ENCODE measurements around the gene LMX1B.
A peak's percentile ranks its signal among the peaks of the same experiment; 100 is the strongest.
"Not testable (repeated sequence)": the region's sequence is repeated elsewhere in the genome, so short reads cannot be mapped to it uniquely, and the experiment has no call there.

The LMX1B gene

DNA sequence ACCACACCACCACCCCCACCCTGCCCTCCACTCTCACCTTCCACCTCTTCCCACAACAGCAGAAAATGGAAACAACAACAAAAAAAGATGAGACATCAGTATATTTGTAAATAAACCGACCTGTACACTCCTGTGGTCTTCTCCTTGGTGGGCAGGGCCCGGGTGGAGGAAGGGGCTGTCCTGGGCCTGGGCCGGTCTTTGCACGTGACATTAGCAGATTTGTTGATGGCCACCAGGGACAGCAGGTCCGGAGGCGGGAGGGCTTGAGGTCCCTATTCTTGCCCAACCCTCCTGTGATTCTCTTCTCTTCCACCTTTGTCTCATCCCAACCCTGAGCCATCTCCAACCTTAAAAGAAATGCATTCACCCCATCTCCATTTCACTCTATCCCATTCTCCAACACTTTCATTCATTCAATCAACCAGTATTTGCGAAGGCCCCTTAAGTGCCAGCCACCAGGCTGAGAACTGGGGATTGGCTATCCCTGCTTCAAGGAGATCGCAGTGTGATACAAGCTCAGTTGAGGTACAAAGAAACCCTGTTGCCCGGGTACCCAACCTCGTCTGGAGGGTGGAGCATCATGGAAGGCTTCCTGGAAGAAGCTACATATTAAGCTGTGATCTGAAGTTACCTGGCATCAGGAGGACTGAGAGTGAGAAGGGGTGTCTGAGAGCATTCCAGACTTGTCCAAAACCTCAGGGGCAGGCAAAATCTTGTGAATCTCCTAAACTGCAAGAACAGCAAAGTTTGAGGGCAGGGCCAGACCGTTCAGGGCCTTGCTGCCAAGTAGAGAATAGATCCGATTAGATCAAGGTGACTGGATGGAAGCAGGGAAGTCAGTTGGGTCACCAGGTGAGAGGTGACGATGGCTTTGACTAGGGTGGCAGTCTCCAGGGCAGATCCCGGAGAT lies 87.4 kb downstream of the LMX1B start:
- no peak for DNase-seq

DNA sequence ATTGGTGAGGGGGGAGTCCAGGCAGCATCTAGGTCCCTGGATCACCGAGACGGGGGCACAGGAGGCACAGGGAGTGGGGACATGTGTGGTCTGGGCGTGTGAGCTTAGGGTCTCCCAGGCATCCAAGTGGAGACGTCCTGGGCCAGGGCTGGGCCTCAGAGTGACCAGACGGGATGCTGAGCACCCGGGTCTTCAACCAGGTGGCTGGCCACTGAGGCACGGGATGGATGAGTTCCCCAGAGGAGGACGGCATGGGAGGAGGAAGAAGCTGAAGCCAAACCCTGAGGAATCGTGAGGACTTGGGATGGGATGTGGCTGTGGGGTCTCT lies 88.0 kb downstream of the LMX1B start:
- no peak for DNase-seq

DNA sequence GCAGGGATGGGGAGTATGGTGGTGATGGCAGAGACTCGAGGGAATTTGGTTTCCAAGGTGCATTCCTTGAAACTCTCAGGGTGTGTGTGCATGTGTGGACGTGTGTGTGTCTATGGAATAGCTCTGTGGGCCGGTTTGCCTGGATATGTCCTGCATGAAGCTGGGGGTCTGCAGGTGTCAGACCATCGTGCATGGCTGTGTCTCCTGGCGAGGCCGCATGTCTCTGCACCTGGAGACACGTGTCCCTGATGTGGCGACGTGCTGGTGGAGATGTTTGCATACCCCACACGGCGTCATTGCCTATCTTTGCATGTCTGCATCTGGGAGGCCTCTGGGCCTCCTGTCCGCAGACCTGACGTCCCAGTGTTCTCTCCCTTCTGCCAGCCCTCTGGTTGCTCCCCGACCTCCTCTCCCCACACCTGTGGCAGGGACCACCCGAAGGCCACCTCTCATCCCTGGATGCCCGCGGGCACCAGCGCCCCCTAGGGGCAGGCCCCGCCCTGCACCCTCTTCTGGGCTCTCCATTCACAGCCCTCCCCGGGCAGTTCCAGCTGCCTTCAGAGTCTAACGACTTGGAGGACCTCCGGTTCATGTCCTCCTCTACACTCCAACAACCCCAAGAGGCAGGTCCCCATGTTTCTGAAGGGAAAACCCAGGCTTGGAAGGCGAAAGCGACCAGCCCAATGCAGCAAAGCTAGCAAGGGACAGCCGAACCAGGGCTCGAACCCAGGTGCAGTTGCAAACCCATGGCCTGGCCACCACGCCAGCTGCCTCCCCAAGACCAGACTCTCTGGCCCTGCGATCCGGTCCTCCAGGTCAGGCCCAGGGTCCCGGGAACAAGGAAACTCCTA lies 88.6 kb downstream of the LMX1B start:
- peak; percentile 32 for DNase-seq

DNA sequence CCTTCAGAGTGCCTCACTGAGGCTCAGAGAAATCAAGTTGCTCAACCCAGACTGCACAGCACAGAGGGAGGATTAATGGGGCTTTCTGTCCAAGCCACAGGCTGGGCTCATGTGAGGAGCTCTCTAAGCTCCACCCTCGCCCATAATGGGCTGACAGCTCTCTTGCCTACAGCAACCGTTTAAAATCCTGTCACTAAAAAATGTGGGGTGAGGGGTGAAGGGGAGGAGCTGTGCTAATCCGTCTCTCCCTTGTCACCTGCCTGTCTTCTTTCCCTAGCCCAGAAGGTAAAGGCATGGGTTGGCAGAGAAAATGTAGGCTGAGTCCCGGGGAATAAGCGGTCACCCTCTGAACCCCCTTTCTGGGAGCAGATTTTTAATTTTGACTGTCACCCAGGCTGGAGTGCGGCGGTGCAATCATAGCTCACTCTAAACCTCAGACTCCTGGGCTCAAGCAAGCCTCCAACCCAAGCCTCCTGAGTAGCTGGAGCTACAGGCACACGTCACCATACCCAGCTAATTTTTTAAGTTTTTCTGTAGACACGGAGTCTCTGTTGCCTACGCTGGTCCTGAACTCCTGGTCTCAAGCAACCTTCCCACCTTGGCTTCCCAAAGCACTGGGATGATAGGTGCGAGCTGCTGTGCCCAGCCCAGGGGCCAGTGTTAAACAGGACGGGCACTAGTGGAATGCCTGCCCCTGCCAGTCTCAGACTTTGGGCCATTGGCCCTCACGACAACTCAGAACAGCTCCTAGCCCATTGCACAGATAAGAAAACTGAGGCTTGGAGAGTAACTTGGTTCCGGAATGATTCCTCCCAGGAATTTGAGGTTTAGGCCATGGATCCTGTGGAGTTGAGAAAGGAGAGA lies 89.5 kb downstream of the LMX1B start:
- no peak for DNase-seq

DNA sequence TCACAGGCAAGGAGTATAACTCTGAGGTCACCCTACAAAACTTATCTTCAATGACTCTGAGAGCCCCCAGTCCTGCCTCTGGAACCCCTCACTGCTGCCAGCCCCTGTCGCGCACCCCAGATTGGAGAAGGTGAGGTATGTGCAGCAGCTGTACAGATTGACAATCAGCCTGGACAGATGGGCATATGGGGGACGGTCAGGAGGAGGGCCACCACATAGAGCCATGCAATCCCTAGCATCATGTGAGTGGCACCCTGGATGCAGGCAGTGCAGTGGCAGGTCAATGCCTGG lies 90.1 kb downstream of the LMX1B start:
- no peak for DNase-seq

DNA sequence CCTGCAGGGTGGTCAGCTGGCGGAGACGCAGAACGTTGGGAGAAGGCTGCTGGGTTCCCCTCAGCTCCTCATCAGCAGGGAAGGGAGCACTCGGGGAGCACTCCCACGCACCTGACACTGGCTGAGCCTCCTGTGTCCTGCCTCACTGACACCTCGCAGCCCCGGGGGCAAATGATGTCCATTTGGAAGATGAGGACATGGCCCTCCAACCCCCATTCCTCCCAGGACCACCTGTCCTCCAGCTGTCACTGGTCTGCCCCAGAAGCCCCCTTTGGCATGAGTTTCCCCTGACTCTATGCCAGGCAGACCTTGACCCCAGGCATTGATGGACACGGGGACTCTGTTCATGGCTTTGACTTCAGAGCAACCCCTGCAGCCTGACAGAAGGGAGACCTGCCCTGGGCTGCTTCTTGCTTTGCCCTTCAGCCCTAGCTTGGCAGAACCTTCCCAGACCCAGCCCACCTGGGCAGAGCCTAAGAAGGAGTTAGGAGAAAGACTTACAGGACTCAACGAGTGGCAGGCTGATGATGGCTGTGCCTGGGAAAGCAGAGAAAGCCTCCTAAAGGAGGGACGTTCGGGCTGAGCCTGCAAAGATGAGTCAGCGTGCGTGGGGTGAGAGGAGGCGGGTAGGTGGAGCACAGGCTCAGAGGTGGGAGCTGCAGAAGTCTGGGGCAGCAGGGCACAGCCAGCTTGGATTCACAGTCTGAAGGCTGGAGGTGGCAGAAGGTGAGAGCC lies 90.6 kb downstream of the LMX1B start:
- DNase-seq: peak; percentile 48

DNA sequence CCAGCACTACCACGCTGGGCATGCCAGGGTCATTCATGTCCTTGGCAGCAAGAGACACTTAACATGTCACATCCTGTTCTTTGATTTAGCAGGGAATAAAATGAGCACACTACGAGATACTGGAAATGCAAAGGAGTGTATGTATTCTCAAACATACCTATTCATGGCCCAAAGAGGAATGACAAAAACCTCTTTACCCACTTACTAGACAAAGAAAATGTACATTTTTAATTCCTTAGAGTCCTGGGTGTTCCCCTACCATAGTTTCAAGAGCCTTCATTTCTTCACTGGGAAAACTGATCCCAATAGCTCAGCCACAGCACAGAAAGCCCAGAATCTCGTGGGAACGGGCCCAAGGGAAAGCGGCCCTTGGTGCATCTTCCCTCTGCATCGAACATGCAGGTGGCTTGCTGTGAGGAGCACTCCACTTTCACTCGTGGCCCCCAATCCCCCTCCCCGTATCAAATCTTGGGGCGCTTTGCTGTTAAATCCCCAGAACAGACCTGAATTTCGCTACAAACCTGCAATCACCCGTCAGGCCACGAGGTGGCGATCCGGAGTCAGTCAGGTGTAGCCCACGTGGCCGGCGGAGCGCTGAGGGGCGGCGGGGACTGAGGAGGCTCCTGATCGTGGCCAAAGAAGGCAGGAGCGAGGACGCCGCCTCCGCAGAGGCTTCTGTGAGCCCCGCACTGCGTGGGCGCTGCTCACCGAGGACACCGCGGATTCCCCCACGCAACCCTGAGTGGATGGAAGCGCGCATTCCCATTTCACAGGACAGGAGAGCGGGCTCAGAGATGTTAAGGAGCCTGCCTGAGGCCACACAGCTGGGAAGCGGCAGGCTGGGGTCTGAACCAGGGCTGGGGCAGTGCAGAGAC lies 91.4 kb downstream of the LMX1B start:
- DNase-seq: peak; percentile 83

DNA sequence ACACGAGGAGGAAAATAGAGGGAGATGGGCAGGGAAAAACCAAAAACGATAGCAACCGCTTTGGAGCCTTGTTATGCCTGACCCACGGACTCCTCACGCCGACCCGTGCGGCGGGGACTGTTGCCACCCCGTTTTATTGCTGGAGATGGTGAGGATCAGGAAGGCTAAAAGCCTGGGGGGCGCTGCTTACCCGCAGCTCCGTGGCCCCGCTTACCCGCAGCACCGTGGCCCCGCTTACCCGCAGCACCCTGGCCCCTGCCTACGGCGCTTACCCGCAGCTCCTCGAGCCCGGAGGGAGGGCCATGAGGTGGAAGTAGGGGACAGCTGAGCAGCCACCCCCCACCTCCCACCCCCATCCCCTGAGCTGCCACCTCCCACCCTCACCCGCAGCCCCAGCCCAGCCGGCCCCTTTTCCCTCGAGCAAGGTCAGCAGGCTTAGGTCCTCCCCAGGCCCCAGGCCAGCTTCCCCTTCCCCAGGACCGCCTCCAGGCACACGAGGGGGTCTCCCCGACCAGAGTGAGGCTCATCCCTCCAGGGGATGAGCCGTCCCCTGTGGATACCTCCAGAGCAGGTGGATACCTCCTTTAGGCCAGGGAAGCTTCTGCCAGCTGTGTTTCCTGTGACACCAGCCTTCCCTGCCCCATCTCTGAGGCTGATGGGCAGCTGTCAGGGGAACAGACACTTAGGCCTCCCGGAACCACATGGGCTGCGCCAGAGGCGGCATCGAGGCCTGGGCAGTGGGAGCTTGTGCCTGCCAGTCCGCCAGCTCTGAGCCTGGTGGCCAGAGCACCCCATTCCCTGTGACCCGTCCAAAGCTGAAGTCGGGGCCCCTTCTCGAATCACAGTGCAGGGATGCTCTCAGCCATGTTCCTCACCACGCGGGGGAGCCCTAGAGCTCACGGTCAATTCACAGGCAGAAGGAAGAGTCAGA lies 92.3 kb downstream of the LMX1B start:
- DNase-seq: peak; percentile 78

DNA sequence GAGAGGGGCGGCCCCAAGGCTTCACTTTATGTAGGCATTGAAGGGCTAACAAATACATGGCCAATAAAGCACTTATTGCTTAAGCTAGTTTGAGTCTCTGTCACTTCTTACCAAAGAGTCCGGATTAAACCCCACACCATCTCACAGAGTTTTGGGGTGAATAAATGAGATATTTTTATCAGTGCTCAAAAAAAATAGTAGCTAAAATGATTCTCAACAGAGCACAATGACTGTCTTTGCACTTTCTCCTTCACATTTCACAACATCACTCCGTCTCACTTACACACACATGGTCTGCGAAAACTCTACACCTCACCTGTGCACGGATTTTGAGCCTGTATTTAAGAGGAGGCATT lies 92.9 kb downstream of the LMX1B start:
- DNase-seq: no peak

DNA sequence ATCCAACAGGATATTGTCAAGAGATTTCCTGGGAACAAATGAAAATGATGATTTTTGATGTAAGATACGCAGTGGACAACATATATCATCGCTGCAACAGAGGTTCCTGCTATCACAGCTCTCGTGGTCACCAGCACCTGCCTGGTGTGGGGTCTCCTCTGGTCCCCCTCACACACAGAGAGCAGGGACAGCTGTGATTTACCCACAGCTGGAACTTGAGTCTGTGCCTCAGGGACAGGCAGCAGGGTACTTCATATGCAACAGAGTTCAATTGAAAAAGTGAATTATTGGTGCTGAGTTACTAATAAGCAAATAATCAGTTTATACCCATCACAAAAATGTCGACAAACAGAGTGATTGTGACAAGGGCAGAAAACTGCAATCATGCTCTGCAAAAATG lies 93.4 kb downstream of the LMX1B start:
- no peak for DNase-seq

DNA sequence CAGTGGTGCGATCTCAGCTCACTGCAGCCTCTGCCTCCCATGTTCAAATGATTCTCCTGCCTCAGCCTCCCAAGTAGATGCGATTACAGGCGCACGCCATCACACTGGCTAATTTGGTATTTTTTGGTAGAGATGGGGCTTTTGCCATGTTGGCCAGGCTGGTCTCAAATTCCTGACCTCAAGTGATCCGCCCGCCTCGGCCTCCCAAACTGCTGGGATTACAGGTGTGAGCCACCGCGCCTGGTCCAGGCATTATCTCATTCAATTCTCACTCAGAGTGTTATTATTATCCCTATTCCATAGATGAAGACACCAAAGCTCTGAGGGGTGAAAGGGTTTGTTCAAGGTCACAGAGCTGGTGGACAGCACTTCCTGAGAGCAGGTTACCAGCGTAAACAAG lies 94.0 kb downstream of the LMX1B start:
- DNase-seq: not testable (repeated sequence)

DNA sequence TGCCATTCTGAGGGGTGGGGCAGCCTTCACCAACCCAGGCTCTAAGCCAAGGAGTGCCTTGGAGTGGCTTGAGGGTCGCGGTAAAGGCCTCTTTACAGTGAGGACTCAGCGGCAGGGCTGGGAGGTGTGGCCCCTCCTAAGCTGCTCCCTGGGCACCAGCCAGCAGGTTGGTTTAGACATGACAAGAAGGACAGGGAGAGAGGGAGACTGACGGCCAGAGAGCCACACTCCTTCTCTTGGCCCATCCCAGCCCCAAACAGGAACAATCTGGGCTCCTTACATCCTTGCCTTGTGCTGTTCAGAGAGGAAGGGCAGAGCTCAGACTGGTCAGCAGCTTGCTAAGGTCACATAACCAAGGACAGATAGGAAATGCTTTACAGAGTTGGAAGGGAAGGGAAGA lies 94.5 kb downstream of the LMX1B start:
- DNase-seq: no peak

DNA sequence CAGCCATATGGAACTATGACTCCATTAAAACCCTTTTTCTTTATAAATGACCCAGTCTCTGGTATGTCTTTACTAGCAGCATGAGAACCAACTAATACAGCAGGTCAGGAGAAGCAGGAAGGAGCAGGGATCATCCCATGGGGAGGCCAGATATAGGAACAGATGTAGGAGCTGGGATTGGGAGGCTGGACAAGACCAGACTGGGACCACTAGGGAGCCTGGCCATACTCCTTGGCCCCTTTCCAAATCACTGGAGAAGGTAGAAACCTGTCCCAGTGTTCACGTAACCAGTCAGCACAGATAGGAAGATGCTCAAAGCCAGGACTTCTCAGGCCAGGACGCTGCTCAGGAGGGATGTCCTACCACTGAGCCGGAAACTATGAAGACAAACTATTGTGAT lies 95.5 kb downstream of the LMX1B start:
- no peak for DNase-seq

DNA sequence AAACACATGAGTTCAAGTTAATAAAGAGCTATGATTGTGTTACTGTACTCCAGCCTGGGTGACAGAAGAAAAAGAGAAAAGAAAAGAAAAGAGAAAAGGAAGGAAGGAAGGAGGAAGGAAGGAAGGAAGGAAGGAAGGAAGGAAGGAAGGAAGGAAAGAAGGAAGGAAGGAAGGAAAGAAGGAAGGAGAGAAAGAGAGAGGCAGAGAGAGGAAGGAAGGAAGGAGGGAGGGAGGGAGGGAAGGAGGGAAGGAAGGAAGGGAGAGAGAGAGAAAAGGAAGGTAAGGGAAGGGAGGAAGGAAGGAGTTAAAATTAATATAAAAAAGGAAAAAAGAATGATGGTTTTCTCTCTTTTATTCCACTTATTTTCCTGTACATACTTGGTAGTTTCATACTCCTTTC lies 101.7 kb downstream of the LMX1B start:
- DNase-seq: no peak

DNA sequence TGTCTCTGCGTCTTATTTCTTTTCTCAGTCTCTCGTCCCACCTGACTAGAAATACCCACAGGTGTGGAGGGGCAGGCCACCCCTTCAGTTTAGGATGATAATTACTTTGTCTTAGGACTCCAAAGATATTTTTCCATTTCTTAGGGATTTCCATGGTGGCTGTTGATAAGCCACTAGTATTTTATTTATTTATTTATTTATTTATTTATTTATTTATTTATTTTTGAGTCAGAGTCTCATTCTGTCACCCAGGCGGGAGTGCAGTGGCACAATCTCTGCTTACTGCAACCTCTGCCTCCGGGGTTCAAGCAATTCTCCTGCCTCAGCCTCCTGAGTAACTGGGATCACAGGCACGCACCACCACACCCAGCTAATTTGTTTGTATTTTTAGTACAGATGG lies 103.7 kb downstream of the LMX1B start:
- not testable (repeated sequence) for DNase-seq

DNA sequence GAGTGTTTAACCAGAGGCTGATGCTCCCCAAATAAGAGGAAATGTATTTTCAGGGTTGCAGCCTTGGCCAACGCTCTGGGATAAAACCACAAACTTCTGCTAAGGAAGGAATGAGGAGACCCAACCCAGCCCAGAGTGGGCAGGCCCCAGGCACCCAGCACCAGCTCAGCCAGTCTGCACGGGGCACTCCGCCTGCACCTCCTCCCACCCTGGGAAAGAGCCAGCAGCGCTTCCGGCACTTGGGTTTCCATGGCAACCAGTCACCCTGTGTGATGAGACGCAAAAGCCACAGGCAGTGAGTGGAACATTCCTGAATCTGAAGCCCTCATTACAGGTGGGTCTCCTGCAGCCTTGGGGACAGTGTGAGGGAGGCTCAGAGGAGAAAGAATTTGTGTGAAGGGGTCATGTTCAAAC lies 105.9 kb downstream of the LMX1B start:
- peak; percentile 67 for DNase-seq

DNA sequence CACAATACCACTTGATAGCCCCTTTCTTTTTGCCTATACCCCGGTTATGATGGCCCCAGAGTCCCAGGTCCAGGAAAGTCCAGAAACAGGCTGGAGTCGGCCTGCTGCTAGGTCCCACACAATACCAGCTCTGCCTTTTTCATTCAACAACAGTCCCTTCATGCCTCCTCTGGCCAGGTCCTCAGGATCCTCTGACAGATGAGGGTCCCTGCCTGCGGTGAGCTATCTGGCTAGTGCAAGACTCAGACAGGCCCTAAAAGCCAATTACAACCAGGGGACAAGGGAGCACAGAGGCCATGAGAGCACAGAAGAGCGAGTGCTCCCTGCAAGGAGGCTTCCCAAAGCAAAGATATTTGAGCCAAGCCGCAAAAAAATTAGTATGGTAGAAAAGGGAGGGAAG lies 106.3 kb downstream of the LMX1B start:
- no peak for DNase-seq

DNA sequence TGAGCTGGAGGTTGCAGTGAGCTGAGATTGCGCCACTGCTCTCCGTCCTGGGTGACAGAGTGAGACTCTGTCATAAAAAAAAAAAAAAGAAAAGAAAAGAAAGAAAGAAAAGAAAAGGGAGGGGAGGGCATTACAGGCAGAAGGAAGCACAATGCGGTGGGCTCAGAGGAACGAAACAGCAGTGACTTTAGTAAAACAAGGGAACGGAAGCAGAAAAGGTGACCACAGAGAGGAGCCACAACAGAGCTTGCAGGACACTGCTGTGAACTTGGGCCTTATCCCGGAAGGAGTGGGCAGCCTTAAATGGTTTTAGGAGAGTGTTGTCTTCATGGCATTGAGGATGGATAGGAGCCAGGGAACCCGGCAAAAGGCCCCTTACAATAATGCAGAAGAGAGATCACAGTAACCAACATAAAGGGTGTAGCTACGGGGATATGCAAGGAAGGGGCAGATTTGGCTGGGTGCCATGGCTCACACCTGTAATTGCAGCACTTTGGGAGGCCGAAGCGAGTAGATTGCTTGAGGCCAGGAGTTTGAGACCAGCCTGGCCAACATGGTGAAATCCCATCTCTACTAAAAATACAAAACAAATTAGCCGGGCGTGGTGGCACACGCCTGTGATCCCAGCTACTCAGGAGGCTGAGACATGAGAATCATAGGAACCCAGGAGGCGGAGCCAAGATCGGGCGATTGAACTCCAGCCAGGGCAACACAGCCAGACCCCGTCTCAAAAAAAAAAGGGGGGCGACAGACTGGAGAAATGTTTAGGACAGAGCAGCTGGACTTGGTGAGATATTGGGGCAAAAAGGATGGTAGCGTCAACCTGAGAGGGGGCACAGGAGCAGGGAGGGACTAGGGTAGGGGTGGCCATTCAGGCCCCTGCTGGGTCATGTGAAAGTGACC lies 107.2 kb downstream of the LMX1B start:
- no peak for DNase-seq

DNA sequence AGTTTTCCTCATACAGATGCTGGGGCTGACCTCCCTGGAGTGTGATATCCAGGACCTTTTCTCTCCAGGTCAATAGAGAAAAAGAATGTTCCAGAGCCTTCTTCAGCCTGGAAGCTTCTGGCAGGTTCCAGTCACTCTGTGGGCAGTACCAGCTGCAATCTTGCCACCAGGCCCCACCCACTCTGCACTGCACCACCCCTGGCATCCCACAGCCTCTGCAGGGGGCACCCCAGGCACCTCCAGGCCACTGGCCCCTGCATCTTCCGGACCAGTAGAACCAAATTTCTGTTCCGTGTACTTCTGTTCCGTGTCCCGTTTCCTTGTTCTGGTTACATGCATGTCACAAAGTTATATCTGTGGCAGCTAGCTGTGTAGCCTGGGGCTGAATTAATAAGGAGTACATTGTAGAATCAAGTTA lies 107.8 kb downstream of the LMX1B start:
- DNase-seq: no peak

Data from stimulated activated CD4-positive, alpha-beta T cell treated with anti-CD3 and anti-CD28 coated beads, Interleukin-12 subunit alpha, Interleukin-12 subunit beta, amount 100 ng/mL, for 4 hours (primary cell).